ENCODE data around the gene ZNF423.

Gene ZNF423

GRCh38 chr16:49483251-49483650, 372.7 kb downstream of the ZNF423 start:
- no peak for DNase-seq (ENCODE audit: extremely low read depth, low read depth)
- no peak for TF ChIP-seq CTCF (IDR thresholded peaks at IDR 0.05; ENCODE audit: low read depth, low read length)

GRCh38 chr16:49482690-49483089, 373.2 kb downstream of the ZNF423 start:
- no peak for DNase-seq (ENCODE audit: extremely low read depth, low read depth)
- TF ChIP-seq CTCF (IDR thresholded peaks at IDR 0.05; ENCODE audit: low read depth, low read length): no peak

- TF ChIP-seq CTCF (IDR thresholded peaks at IDR 0.05; ENCODE audit: low read depth, low read length): no peak
- DNase-seq (ENCODE audit: extremely low read depth, low read depth): no peak
These were observed 377.3 kb downstream of the ZNF423 start for GRCh38 chr16:49478616-49479015.

GRCh38 chr16:49478107-49478506, 377.8 kb downstream of the ZNF423 start:
- TF ChIP-seq CTCF (IDR thresholded peaks at IDR 0.05; ENCODE audit: low read depth, low read length): no peak
- DNase-seq (ENCODE audit: extremely low read depth, low read depth): no peak

- no peak for TF ChIP-seq CTCF (IDR thresholded peaks at IDR 0.05; ENCODE audit: low read depth, low read length)
- no peak for DNase-seq (ENCODE audit: extremely low read depth, low read depth)
These were observed 378.5 kb downstream of the ZNF423 start for GRCh38 chr16:49477250-49477895.

- no peak for TF ChIP-seq CTCF (IDR thresholded peaks at IDR 0.05; ENCODE audit: low read depth, low read length)
- no peak for DNase-seq (ENCODE audit: extremely low read depth, low read depth)
These were observed 381.2 kb downstream of the ZNF423 start for GRCh38 chr16:49474741-49475140.

- TF ChIP-seq CTCF (IDR thresholded peaks at IDR 0.05; ENCODE audit: low read depth, low read length): no peak
- DNase-seq (ENCODE audit: extremely low read depth, low read depth): no peak
These were observed 382.1 kb downstream of the ZNF423 start for GRCh38 chr16:49473773-49474172.

Data from AG09319 (cell line).